ENCODE results near the gene EMSY.

The EMSY gene

GRCh38 chr11:76597533-76598425, 153.0 kb downstream of the EMSY start:
- no peak for DNase-seq

GRCh38 chr11:76598426-76598839, 153.6 kb downstream of the EMSY start:
- DNase-seq: no peak

GRCh38 chr11:76599041-76600013, 154.5 kb downstream of the EMSY start:
- no peak for DNase-seq

GRCh38 chr11:76600124-76600655, 155.4 kb downstream of the EMSY start:
- DNase-seq: no peak

- DNase-seq: no peak
These were observed 156.5 kb downstream of the EMSY start for GRCh38 chr11:76601272-76601671.

GRCh38 chr11:76601724-76602123, 156.9 kb downstream of the EMSY start:
- no peak for DNase-seq

GRCh38 chr11:76602431-76602861, 157.6 kb downstream of the EMSY start:
- no peak for DNase-seq
